ENCODE results near the gene TMC8.

DNA sequence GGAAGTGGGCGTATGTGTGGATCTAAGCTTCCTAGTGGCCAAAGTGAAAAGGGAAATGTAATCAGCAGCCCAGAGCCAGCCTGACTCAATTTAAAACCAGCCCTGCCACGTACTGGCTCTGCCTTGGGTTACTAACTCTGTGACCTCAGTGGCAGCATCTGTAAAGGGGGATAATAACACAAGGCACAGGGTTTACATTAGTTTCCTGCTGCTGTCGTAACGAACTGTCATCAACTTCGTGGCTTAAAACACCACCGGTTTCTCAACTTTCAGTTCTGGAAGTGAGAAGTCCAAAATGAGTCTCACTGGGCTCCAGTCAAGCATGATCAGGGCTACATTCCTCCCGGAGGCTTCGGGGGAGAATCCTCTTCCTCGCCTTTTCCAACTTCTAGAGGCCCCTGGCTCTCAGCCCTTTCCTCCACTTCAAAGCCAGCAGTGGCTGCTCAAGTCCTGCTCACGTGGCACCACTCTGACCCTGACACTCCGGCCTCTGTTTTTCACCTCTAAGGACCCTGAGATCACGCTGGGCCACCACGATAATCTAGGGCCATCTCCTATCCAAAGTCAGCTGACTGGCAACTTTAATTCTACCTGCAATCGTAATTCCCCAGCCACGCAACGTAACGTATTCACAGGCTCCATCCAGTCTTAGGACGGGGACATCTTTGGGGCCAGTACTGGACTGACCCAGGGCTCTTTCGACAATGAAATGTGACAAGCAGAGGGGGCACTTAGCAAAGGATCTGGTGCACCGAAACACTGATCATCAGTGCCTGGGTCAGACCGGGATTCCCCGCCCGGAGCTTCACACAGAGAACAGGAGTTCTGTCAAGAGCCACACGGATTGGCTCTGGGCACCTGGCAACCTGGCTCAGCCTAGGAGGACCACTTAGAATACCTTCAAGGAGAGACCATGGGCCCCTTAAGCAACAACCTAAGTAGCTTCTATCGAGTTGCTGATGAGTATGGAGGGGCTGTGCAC lies 16.5 kb upstream of the TMC8 start:
- TF ChIP-seq, protein P1, sequence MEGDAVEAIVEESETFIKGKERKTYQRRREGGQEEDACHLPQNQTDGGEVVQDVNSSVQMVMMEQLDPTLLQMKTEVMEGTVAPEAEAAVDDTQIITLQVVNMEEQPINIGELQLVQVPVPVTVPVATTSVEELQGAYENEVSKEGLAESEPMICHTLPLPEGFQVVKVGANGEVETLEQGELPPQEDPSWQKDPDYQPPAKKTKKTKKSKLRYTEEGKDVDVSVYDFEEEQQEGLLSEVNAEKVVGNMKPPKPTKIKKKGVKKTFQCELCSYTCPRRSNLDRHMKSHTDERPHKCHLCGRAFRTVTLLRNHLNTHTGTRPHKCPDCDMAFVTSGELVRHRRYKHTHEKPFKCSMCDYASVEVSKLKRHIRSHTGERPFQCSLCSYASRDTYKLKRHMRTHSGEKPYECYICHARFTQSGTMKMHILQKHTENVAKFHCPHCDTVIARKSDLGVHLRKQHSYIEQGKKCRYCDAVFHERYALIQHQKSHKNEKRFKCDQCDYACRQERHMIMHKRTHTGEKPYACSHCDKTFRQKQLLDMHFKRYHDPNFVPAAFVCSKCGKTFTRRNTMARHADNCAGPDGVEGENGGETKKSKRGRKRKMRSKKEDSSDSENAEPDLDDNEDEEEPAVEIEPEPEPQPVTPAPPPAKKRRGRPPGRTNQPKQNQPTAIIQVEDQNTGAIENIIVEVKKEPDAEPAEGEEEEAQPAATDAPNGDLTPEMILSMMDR (IDR thresholded peaks at IDR 0.05; ENCODE audit: low read depth, low read length), result no peak
- TF ChIP-seq EZH2phosphoT487 (IDR thresholded peaks at IDR 0.05; ENCODE audit: low read depth), result no peak

All from OCI-LY3 (cell line).